Fibroblast of the conjunctiva (primary cell): ENCODE results near the gene EME1.

Source experiments
- DNase-seq: peaks from one replicate; pipeline ENCODE4 v3.0.0-alpha.2; 2010; ENCODE audit warnings: low read depth

The EME1 gene

GRCh38 chr17:50347894-50348291 lies 25.1 kb upstream of the EME1 start:
- no peak for DNase-seq

DNA sequence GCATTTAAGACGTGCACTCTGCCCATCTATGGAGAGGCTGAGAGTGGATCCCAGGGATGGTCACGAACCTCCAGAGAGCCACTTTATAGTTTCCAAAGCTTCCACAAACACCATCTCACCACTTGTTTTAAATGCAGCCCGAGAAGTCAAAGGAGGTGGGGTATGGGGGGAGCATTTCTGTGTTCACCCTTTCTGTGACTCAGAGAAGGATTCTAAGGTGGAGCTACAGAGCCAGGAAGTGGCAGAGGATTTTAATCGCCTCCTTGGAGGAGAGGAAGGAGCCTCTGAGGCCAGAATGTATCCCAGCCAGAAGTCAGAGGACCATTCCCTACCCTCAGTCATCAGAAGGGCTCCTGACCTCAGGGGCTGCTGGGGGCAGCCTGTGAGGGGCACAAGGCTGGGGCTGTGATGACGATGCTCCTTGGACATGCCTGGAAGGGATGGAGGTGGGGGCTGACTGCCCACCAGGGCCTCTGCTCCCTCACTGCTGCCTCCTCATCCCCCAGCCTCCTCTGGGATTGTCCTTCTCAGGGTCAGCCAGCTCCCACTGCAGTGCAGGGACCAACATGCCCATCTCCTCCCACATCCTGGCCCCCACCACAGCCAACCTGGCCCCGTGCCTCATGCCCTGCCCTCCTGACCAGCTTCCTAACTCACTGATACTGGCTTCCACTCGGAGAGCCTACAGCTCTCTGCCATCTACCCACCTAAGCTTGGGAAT lies 24.3 kb upstream of the EME1 start:
- no peak for DNase-seq

DNA sequence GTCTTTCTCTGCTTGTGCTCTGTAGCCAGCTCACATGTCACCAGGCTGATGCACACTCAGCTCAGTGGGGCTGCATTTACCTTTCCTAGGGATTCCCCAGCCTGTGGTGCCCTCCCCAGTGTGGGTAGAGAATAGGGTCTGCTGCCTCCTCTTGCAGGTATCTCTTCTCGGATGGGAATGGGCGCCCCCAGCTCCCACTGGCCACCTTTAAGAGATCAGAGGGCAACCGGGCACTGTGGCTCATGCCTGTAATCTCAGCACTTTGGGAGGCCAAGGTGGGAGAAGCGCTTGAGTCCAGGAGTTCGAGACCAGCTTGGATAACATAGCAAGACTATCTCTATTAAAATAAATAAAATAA lies 23.8 kb upstream of the EME1 start:
- no peak for DNase-seq

DNA sequence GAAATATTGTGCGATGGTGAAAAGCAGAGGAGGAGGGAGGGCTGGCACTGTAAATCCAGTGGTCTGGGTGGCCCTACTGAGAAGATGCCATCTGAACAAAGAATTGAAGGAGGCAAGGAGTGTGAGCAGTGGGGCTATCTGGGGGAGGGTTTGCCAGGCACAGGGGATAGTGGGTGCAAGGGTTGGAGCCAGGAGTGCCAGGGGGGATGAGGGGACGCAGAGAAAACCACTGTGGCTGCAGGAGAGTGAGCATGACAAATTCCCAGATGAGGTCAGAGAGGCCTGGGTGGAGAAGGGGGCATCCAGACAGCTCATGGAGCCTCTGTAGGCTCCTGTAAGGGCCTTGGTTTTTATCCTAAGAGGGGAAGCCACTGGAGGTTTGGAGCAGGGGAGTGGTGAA lies 22.3 kb upstream of the EME1 start:
- no peak for DNase-seq

- no peak for DNase-seq
Observed at GRCh38 chr17:50352072-50352692, 20.8 kb upstream of the EME1 start.

GRCh38 chr17:50352693-50353599 lies 20.1 kb upstream of the EME1 start:
- no peak for DNase-seq

GRCh38 chr17:50353600-50354195 lies 19.3 kb upstream of the EME1 start:
- no peak for DNase-seq

DNA sequence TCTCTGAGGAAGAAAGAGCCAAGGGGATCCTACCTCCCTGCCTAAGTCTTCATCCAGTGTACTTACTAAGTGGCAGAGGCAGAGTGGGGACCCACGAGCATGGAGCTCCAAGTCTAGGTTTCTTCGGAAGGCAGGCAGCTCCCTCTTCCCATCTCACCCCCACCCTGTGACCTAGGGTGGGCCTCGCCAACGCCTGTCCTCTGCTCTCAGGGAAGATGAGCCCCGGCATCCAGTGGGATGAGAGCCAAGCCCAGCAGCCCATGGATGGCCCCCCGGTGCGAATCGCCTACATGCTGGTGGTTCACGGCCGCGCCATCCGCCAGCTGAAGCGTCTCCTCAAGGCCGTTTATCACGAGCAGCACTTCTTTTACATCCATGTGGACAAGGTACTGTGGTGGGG lies 18.8 kb upstream of the EME1 start:
- no peak for DNase-seq

GRCh38 chr17:50354776-50355175 lies 18.3 kb upstream of the EME1 start:
- no peak for DNase-seq

DNA sequence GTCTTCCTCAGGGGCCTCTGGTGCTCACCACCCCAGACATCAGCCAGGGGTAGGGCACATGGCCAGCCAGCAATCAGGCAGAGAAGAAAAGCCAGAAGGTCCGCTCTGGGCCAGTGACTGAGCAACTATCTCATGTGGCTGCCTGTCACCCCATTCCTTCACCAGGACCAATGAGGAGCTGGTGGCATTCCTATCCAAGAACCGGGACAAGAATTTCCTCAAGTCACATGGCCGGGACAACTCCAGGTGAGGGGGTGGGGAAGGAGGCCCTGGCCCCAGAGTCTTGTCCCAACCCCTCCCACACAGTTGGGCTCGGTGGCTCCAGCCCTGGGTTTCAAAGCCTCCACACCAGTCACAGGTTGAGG lies 17.7 kb upstream of the EME1 start:
- no peak for DNase-seq

- no peak for DNase-seq
Observed at GRCh38 chr17:50355701-50356341, 17.2 kb upstream of the EME1 start.

DNA sequence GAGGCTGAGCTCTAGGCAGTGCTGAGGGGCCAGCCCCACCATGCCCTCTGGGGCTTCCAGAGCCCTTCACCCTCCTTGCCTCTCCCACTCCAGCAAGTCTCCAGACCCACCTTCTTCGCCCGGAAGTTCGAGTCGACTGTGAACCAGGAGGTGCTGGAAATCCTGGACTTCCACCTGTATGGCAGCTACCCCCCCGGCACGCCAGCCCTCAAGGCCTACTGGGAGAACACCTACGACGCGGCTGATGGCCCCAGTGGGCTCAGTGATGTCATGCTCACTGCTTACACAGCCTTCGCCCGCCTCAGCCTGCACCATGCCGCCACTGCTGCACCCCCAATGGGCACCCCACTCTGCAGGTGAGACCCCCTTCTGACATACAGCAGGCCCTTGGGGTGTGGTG lies 16.6 kb upstream of the EME1 start:
- DNase-seq, result no peak

GRCh38 chr17:50356892-50357510 lies 16.0 kb upstream of the EME1 start:
- DNase-seq, result no peak

GRCh38 chr17:50358177-50358576 lies 14.9 kb upstream of the EME1 start:
- DNase-seq, result no peak

GRCh38 chr17:50359005-50359699 lies 13.9 kb upstream of the EME1 start:
- no peak for DNase-seq

- DNase-seq, result no peak
Observed at GRCh38 chr17:50359998-50360461, 13.0 kb upstream of the EME1 start.

GRCh38 chr17:50360486-50361115 lies 12.4 kb upstream of the EME1 start:
- no peak for DNase-seq

DNA sequence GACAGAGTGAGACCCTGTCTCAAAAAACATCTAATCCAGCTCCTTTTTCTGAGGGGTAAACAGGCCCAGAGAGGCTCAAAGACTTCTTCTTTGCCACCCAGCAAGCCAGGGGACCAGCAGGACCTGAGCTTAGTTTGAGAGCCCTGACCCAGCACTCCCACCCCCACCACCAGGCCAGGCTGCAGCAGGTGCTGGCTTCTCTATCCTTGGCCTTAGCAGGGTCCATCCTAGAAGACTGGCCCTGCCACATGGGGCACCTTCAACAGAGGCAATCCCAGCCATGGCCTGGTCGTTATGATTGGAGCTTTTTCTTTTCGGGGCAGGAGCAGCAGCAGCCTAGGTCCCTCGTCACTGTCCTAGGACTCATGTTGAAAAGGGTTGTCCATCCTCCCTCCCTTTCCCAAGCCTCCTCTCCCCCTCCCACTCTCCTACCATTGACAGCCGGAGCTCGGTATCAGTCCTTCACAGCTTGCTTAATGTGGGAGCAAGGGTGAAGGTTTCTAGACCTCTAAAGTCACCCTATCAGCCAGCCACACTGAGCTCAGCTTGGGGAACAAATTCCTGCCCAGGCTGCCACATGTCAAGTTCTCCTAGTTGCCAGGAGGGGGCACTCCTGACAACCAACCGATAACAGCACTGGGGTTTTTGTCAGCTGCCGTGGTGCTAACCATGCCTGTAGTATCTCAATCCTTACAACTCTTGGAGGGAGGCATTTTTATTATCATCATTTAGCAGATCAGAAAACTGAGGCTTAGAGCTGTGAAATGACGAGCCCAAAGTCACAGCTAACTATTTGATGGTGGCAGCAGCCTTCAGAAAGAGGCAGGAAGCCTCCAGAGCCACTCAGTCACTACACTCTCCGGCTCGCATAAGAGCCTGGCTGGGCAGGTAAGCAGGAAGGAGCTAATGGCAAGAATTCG lies 11.2 kb upstream of the EME1 start:
- DNase-seq, result peak; percentile 68

DNA sequence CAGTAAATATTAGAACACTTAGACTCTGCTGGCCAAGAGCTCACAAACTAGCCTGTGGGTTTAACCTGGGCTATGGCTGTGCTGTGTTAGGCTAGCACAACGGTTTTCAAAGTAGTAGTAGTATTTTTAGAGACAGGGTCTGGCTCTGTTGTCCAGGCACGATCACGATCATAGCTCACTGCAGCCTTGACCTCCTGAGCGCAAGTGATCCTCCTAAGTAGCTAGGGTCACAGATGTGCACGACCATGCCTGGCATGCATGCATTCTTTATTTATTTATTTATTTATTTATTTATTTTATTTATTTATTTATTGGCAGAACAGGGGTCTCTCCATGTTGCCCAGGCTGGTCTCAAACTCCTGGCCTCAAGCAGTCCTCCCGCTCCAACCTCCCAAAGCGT lies 10.4 kb upstream of the EME1 start:
- DNase-seq, result no peak
